Measurements from ENCODE around the gene MNDA.

MNDA gene

DNA sequence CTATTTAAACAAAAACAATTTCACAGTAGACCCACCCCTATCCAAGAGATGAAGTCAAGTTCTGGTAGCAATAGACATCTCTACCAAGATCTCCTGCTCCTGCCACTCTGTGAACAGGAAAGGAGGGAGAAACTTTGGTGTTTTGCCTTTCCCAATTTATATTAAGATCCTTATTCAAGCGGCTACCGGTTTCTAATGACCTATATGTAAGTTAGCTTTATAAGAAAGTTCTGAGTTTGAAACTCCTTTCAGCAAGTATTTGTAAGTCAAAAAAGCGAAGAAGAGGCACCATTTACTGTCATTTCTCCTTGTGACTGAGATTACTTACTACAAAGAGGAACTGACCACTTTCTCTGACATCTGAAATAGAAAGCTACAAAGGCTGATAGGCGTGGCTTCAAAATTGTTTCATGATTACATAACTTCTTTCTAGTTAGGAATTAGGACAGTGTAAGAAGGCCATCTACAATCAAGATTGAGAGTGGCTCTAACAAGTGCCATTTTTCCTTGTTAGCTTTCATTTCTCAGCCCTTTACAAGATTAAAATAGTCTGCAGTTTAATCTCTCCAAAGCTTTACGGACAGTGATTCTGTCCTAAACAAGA lies at the start of gene MNDA:
MNDA (plus strand) TSS at position 448 of the 604 bp plus-strand sequence. CDS start 10,803 bp downstream, outside the sequence.
- no peak for DNase-seq (ENCODE audit: low read depth in 1 of 2, low spot score in 1 of 2)

DNA sequence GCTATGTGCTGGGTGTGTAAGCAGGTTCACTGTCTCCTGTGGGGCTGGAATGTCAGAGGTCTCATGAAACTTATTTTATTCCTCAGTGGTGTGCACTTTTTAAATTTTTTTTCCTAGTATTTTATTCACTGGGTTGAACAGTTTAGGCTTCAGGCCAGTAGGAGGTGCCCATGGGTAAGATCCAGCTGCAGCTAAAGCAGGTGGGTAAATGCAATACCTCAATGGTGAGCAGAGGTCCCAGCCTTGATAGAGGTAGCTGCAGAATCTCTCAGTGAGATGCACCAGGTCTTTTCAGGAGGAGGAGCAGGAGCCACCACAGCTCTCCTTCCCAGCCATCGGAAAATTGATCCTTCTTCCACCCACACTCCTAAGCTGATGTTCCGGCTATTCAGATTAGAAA lies 37.5 kb upstream of the MNDA start:
- DNase-seq (ENCODE audit: low read depth in 1 of 2, low spot score in 1 of 2) = peak in 1 of 2 donors; percentile 20

GRCh38 chr1:158794247-158794646 lies 36.9 kb upstream of the MNDA start:
- DNase-seq (ENCODE audit: low read depth in 1 of 2, low spot score in 1 of 2) = no peak

DNA sequence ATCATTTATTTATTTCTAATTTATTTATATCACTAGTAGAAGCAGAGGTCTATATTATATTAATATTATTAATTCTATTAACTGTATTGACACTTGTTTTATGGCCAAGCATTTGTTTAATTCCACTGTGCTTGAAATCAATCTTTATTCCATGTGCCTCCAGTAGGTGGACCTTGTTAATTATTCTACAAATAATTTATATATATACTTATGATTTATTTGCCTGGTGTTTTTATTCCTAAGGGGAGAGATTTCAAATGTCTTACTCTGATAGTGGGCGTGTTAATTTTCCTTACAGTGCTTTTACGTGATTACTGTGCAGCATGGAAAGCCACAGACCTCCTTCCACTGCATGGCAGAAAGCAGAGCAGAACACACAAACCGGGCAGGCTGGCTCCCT lies 32.6 kb upstream of the MNDA start:
- no peak for DNase-seq (ENCODE audit: low read depth in 1 of 2, low spot score in 1 of 2)

DNA sequence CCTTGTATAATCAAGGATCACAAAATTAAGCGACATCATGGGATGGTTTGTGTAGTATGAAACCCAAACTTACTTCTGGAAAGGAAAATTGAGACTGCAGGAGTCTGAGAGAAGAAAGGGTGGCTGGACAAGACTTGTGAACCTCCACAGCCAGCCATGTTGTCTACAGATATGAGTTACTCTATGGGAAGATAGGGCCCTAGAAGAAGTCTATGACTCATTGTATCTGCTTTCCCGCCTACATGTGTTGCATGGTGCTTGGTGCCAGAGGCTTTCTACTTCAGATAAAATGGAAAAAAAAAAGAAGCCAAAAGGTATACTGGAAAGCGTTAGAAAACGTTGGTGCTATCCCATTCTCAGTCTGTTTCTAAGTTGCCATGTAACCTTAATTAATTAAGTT lies 31.5 kb upstream of the MNDA start:
- no peak for DNase-seq (ENCODE audit: low read depth in 1 of 2, low spot score in 1 of 2)

DNA sequence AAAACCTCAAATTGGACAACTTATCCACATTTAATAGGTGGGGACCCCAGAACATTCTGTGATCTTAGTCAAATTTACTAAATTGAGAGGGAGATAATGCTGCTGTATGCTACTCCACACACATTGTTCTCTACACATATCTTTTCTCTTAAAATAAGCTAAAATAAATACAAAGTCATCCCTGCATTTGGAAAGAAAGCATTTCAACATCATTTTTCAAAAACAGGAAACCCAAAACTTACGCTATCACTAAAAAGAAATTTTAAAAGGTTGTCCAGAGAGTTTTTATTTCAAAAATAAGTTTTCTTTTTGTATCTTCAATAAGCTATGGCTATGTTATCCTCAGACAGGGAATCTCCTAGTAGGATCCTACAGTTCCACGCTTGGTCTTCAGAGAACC lies 30.6 kb upstream of the MNDA start:
- no peak for DNase-seq (ENCODE audit: low read depth in 1 of 2, low spot score in 1 of 2)

GRCh38 chr1:158801396-158801795 lies 29.8 kb upstream of the MNDA start:
- no peak for DNase-seq (ENCODE audit: low read depth in 1 of 2, low spot score in 1 of 2)

- no peak for DNase-seq (ENCODE audit: low read depth in 1 of 2, low spot score in 1 of 2)
These were observed 27.5 kb upstream of the MNDA start for GRCh38 chr1:158803678-158804077.

- no peak for DNase-seq (ENCODE audit: low read depth in 1 of 2, low spot score in 1 of 2)
These were observed 24.1 kb upstream of the MNDA start for GRCh38 chr1:158806916-158807536.

DNA sequence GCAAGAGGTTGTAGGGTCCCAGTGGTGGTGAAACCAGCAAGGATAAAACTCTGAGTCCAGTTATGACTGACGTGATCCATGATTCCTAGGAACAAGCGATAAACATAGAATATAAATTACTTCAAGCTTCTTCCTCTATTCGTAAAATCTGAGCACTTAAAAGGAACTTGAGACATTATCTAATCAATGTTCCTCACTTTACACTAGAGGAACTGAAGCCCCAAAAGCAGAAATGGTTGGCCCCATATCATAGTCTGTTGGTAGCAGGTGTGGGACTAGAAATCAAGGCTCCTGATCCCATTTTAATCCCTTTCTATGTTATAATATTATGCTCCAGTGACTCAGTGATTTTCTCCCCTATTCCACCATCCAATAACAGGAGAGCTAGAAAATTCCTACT lies 21.9 kb upstream of the MNDA start:
- no peak for DNase-seq (ENCODE audit: low read depth in 1 of 2, low spot score in 1 of 2)

DNA sequence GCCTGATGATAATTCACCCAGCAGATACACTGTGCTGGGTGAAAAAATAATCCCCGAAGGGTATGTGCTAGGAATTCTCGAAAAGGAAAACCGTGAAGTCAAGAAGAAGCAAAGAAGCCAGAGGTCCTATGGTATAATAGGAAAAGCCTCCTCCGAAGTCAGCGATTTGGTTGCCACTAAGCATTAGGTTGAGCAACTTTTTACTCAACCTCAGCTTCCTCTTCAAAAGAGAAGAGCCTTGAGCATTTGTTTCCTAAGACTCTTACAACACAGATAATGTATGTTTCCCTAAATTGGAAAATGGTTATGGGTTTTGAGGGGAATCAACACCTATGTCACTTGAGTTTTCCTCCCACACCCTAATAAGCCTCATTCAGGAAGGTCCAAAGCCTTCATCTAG lies 21.3 kb upstream of the MNDA start:
- no peak for DNase-seq (ENCODE audit: low read depth in 1 of 2, low spot score in 1 of 2)

- DNase-seq (ENCODE audit: low read depth in 1 of 2, low spot score in 1 of 2) = no peak
These were observed 20.8 kb upstream of the MNDA start for GRCh38 chr1:158810311-158810710.

- DNase-seq (ENCODE audit: low read depth in 1 of 2, low spot score in 1 of 2) = no peak
These were observed 18.8 kb upstream of the MNDA start for GRCh38 chr1:158812336-158812735.

GRCh38 chr1:158813164-158813563 lies 18.0 kb upstream of the MNDA start:
- no peak for DNase-seq (ENCODE audit: low read depth in 1 of 2, low spot score in 1 of 2)

DNA sequence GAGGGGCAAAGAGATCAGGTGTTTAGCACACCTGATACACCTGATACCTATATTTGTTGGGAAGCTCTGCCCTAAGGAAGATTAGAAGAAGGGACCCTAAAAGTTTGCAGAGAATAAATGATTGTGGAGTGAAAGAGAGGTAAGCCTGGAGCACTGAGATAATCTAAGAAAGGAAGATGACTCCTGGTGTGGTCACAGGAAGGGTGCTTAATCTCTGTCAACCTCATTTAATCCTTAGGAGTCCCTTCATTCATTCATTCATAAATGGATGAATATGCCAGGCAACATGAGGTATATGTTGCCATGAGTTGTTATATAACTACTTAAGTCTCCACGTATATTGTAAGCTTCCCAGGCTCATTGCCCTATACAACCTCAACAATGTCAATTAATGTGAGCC lies 16.2 kb upstream of the MNDA start:
- DNase-seq (ENCODE audit: low read depth in 1 of 2, low spot score in 1 of 2) = no peak

GRCh38 chr1:158818560-158818959 lies 12.6 kb upstream of the MNDA start:
- no peak for DNase-seq (ENCODE audit: low read depth in 1 of 2, low spot score in 1 of 2)

- DNase-seq (ENCODE audit: low read depth in 1 of 2, low spot score in 1 of 2) = no peak
These were observed 12.1 kb upstream of the MNDA start for GRCh38 chr1:158818975-158819431.

GRCh38 chr1:158819461-158820443 lies 11.4 kb upstream of the MNDA start:
- DNase-seq (ENCODE audit: low read depth in 1 of 2, low spot score in 1 of 2) = no peak

GRCh38 chr1:158821723-158822122 lies 9.4 kb upstream of the MNDA start:
- no peak for DNase-seq (ENCODE audit: low read depth in 1 of 2, low spot score in 1 of 2)

- DNase-seq (ENCODE audit: low read depth in 1 of 2, low spot score in 1 of 2) = no peak
These were observed 975 bp upstream of the MNDA start for GRCh38 chr1:158830074-158830677.

GRCh38 chr1:158833264-158833663 lies 2.1 kb downstream of the MNDA start:
- DNase-seq (ENCODE audit: low read depth in 1 of 2, low spot score in 1 of 2) = no peak
